GM12801 (cell line): ENCODE results near the gene CEP57L1.

Experiments used
- CTCF ChIP-seq: IDR thresholded peaks from one replicate; pipeline ENCODE4 v1.5.1; 2011; ENCODE audit warnings: control low read depth; ENCODE audit not compliant: insufficient read length; ENCODE audit errors: extremely low read depth

Gene CEP57L1

GRCh38 chr6:109192865-109193264, 97.6 kb downstream of the CEP57L1 start:
- no peak for TF ChIP-seq CTCF

- TF ChIP-seq CTCF, result no peak
Measured at GRCh38 chr6:109194880-109195279, 99.6 kb downstream of the CEP57L1 start.

GRCh38 chr6:109197061-109197460, 101.8 kb downstream of the CEP57L1 start:
- TF ChIP-seq CTCF, result no peak

GRCh38 chr6:109202409-109203264, 107.3 kb downstream of the CEP57L1 start:
- TF ChIP-seq CTCF, result no peak

GRCh38 chr6:109204511-109204910, 109.2 kb downstream of the CEP57L1 start:
- no peak for TF ChIP-seq CTCF

- TF ChIP-seq CTCF, result no peak
Measured at GRCh38 chr6:109212683-109213082, 117.4 kb downstream of the CEP57L1 start.
